ENCODE data around the gene CAMK2N1. TPM values are rescaled to one million over a fixed set of nuclear protein-coding genes. Genes with fewer than 3 reads are reported as not detected.

The CAMK2N1 gene
- total RNA-seq, 1 experiment from 2014 or later, result 55.0 TPM

DNA sequence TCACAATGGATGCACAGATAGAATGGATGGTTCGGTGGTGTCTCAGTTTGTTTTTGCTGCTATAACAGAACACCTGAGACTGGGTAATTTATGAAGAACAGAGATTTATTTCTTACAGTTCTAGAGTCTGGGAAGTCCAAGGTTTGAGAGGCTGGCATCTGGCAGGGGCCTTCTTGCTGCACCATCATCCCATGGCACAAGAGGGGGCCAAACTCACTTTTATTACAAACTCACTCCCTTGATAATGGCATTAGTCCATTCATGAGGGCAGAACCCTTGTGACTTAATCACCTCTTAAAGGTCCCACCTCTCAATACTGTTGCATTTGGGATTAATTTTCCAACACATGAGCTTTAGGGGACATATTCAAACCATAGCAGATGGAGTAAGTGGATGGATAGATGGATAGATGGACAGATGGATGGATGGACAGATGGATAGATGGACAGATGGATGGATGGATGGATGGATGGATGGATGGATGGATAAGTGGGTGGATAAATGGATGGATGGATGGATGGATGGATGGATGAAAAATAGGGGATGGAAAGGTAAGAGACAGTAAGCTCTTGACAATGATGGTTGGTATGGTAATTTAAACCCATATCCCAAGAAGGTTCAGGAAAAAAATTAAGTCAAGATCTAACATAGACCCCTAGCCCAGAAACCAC, 16.5 kb downstream of the CAMK2N1 start:
- H3K27me3 ChIP-seq (replicated peaks; ENCODE audit: control insufficient read depth, insufficient read depth, low read length), result no peaks in the 10 kb centered on the region
- intact Hi-C loops (cut with micrococcal nuclease; ENCODE audit: unreplicated experiment), result loop anchor here (1.0 kb wide), 1 partner anchor 24 kb away; no protein-coding TSS in a partner anchor
- no peak overlapping the region for H3K4me3 ChIP-seq (ENCODE audit: low read depth, low read length)
- no peaks in the 10 kb centered on the region for H3K36me3 Mint-ChIP-seq (ENCODE audit: insufficient read depth, unreplicated experiment)
- ChIA-PET CTCF (interaction anchor here (1.4 kb wide), 1 partner anchor 24 kb away, joined by 4 read pairs; no protein-coding TSS in a partner anchor), POLR2A (no interaction called here)
- TF ChIP-seq, protein P1, sequence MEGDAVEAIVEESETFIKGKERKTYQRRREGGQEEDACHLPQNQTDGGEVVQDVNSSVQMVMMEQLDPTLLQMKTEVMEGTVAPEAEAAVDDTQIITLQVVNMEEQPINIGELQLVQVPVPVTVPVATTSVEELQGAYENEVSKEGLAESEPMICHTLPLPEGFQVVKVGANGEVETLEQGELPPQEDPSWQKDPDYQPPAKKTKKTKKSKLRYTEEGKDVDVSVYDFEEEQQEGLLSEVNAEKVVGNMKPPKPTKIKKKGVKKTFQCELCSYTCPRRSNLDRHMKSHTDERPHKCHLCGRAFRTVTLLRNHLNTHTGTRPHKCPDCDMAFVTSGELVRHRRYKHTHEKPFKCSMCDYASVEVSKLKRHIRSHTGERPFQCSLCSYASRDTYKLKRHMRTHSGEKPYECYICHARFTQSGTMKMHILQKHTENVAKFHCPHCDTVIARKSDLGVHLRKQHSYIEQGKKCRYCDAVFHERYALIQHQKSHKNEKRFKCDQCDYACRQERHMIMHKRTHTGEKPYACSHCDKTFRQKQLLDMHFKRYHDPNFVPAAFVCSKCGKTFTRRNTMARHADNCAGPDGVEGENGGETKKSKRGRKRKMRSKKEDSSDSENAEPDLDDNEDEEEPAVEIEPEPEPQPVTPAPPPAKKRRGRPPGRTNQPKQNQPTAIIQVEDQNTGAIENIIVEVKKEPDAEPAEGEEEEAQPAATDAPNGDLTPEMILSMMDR (IDR thresholded peaks at IDR 0.05; ENCODE audit: insufficient read depth in 1 of 2, low read depth in 1 of 2, low read length in 1 of 2, severe bottlenecking in 1 of 2, unreplicated experiment in 1 of 2), result no peak
- peaks cover 3% of the 10 kb centered on the region for H3K4me1 ChIP-seq
- peaks cover 6% of the 10 kb centered on the region for H3K27me3 Mint-ChIP-seq (ENCODE audit: insufficient read depth, unreplicated experiment)
- H3K9me3 Mint-ChIP-seq (ENCODE audit: unreplicated experiment), result no peaks in the 10 kb centered on the region
- no TSS peak for BruUV-seq (replicated peaks)
- peaks cover 8% of the 10 kb centered on the region for H3K4me1 Mint-ChIP-seq (ENCODE audit: low read depth, unreplicated experiment)
- no peak for DNase-seq
- H3K27ac Mint-ChIP-seq (ENCODE audit: unreplicated experiment), result no peak overlapping the region
- no peak overlapping the region for H3K4me3 Mint-ChIP-seq (ENCODE audit: unreplicated experiment)
- H3K9me3 ChIP-seq, result no peaks in the 10 kb centered on the region
- no peaks in the 10 kb centered on the region for H3K36me3 ChIP-seq (ENCODE audit: control insufficient read depth, insufficient read depth, low read length)

DNA sequence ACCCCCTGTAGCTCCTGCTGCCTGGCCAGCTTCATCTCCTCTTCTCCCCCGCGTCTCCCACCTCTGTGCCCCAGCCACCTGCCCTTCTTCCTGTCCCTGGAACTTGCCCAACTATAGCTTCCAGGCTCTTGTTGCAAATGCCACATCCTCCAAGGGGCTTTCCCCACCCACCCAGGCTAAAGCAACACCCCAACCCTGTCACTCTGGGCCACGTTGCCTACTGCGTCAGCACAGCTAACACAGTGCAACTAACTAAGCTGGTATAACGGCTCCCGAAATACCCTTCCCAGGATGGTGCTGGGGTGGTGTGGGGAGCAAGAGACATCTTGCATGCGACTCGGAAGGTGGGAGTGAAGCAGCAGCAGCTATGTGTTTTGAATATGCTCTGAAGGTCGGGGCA, 19.7 kb downstream of the CAMK2N1 start:
- H3K9me3 ChIP-seq, result no peaks in the 10 kb centered on the region
- POLR2A ChIA-PET, result interaction anchor here (0.6 kb wide), 1 partner anchor 196 kb away, joined by 6 read pairs; no protein-coding TSS in a partner anchor
- Mint-ChIP-seq H3K27ac (ENCODE audit: unreplicated experiment) (no peak overlapping the region), H3K36me3 (ENCODE audit: insufficient read depth, unreplicated experiment) (no peaks in the 10 kb centered on the region), H3K4me1 (ENCODE audit: low read depth, unreplicated experiment) (peaks cover 5% of the 10 kb centered on the region), H3K27me3 (ENCODE audit: insufficient read depth, unreplicated experiment) (peaks cover 6% of the 10 kb centered on the region), H3K4me3 (ENCODE audit: unreplicated experiment) (no peak overlapping the region), H3K9me3 (ENCODE audit: unreplicated experiment) (no peaks in the 10 kb centered on the region)
- H3K4me3 ChIP-seq (ENCODE audit: low read depth, low read length), result no peak overlapping the region
- CTCF ChIA-PET, result interaction anchor here (1.1 kb wide), 1 partner anchor 14 kb away, joined by 3 read pairs; no protein-coding TSS in a partner anchor
- no peaks in the 10 kb centered on the region for H3K36me3 ChIP-seq (ENCODE audit: control insufficient read depth, insufficient read depth, low read length)
- no TSS peak for BruUV-seq (replicated peaks)
- intact Hi-C loops (cut with micrococcal nuclease; ENCODE audit: unreplicated experiment), result no loop called here
- TF ChIP-seq, protein P1 (IDR thresholded peaks at IDR 0.05; ENCODE audit: insufficient read depth in 1 of 2, low read depth in 1 of 2, low read length in 1 of 2, severe bottlenecking in 1 of 2, unreplicated experiment in 1 of 2), result no peak
- H3K4me1 ChIP-seq, result no peaks in the 10 kb centered on the region
- no peak for DNase-seq
- no peaks in the 10 kb centered on the region for H3K27me3 ChIP-seq (replicated peaks; ENCODE audit: control insufficient read depth, insufficient read depth, low read length)

DNA sequence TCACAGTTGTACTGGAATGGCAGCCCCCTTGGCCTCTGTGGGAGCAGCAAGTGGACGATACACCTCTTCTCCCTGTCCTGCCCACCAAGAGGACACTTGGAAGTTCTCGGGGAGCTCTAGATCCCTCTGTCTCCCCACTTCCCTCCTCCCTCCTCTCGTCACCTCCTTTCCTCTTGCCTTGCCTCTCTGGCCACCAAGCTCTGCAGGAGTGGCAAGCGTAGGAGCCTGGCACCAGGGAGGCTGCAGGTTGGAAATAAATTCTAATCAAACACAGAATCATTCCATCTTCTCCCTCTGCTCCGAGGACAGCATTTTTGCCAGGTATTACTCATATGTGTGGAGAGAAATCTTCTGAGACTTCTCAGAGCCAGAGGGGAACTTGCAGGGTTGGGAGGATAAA, 20.8 kb downstream of the CAMK2N1 start:
- Histone ChIP-seq H3K27me3 (replicated peaks; ENCODE audit: control insufficient read depth, insufficient read depth, low read length) (no peaks in the 10 kb centered on the region), H3K4me3 (ENCODE audit: low read depth, low read length) (no peak overlapping the region), H3K4me1 (no peaks in the 10 kb centered on the region), H3K9me3 (no peaks in the 10 kb centered on the region), H3K36me3 (ENCODE audit: control insufficient read depth, insufficient read depth, low read length) (no peaks in the 10 kb centered on the region)
- TF ChIP-seq, protein P1 (IDR thresholded peaks at IDR 0.05; ENCODE audit: insufficient read depth in 1 of 2, low read depth in 1 of 2, low read length in 1 of 2, severe bottlenecking in 1 of 2, unreplicated experiment in 1 of 2), result no peak
- Mint-ChIP-seq H3K36me3 (ENCODE audit: insufficient read depth, unreplicated experiment) (no peaks in the 10 kb centered on the region), H3K9me3 (ENCODE audit: unreplicated experiment) (peaks cover 3% of the 10 kb centered on the region), H3K4me1 (ENCODE audit: low read depth, unreplicated experiment) (peaks cover 1% of the 10 kb centered on the region), H3K27ac (ENCODE audit: unreplicated experiment) (no peak overlapping the region), H3K27me3 (ENCODE audit: insufficient read depth, unreplicated experiment) (peaks cover 6% of the 10 kb centered on the region), H3K4me3 (ENCODE audit: unreplicated experiment) (no peak overlapping the region)
- POLR2A ChIA-PET, result interaction anchor here (0.6 kb wide), 1 partner anchor 168 kb away, joined by 5 read pairs; no protein-coding TSS in a partner anchor
- no TSS peak for BruUV-seq (replicated peaks)
- no peak for DNase-seq
- intact Hi-C loops (cut with micrococcal nuclease; ENCODE audit: unreplicated experiment), result no loop called here
- CTCF ChIA-PET, result no interaction called here
